Esophagus squamous epithelium (tissue), 4 donors: Measurements from ENCODE around the gene TNFAIP2.

ENCODE experiments used
- POLR2A ChIP-seq, 4 donors: fragments of 450-650 bp; IDR thresholded peaks; one replicate each; pipeline ENCODE4 v1.6.1; 2017; ENCODE audit warnings: antibody characterized with exemption in 4 of 4, mild to moderate bottlenecking in 4 of 4, moderate library complexity in 3 of 4
- TF ChIP-seq, protein P1 (sequence below), 6 experiments: fragments of 450-650 bp in 4 of 6; fragments of 200-600 bp in 2 of 6; sonication (generic) in 2 of 6; IDR thresholded peaks; one replicate each; pipeline ENCODE4 v1.5.1; 2016 to 2019; ENCODE audit warnings: antibody characterized with exemption in 6 of 6, mild to moderate bottlenecking in 4 of 6, moderate library complexity in 4 of 6

DNA sequence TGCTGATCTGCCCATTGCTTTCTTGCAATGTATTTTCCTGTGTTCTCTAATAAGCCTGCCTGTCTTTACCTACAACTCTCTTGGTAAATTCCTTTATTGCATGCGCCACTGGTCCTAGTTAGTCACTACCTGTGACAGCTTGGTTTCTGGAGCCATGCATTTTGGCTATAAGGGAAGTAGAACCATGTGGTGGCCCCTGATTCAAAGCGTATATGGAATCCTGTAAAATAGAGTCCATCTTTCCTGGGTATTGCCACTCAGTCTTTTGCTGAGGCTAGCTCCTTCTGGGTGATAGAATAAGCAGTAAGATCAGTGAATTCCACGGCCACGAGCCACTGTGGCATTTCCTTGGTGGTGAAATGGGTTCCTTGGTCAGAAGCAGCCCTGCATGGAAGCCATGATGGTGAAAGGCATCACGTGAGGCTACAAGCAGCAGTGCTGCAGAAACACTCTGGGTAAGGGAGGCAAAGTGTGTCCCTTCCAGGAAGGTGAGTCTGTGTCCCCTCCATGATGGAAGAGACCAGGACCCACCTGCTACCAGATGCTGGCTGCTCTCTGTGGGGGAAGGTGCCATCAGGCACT lies 19.6 kb downstream of the TNFAIP2 start:
- TF ChIP-seq, protein P1, sequence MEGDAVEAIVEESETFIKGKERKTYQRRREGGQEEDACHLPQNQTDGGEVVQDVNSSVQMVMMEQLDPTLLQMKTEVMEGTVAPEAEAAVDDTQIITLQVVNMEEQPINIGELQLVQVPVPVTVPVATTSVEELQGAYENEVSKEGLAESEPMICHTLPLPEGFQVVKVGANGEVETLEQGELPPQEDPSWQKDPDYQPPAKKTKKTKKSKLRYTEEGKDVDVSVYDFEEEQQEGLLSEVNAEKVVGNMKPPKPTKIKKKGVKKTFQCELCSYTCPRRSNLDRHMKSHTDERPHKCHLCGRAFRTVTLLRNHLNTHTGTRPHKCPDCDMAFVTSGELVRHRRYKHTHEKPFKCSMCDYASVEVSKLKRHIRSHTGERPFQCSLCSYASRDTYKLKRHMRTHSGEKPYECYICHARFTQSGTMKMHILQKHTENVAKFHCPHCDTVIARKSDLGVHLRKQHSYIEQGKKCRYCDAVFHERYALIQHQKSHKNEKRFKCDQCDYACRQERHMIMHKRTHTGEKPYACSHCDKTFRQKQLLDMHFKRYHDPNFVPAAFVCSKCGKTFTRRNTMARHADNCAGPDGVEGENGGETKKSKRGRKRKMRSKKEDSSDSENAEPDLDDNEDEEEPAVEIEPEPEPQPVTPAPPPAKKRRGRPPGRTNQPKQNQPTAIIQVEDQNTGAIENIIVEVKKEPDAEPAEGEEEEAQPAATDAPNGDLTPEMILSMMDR (IDR thresholded peaks at IDR 0.05), result no peak
- no peak for TF ChIP-seq POLR2A (IDR thresholded peaks at IDR 0.05)
